ENCODE measurements around the gene OR6C3.
"Not testable (repeated sequence)": the region's sequence is repeated elsewhere in the genome, so short reads cannot be mapped to it uniquely, and the experiment has no call there.

The OR6C3 gene

GRCh38 chr12:55330446-55330845 is at the start of gene OR6C3:
Gene OR6C3, plus strand, starts transcription at chr12:55330746. Its CDS starts 955 bp downstream, at chr12:55331701.
- no peak for DNase-seq (ENCODE audit: low read depth)

GRCh38 chr12:55280991-55281390 is 49.6 kb upstream of the OR6C3 start:
- DNase-seq (ENCODE audit: low read depth), result no peak

- no peak for DNase-seq (ENCODE audit: low read depth)
These were observed 40.5 kb upstream of the OR6C3 start for GRCh38 chr12:55289999-55290398.

- no peak for DNase-seq (ENCODE audit: low read depth)
These were observed 34.1 kb upstream of the OR6C3 start, which contains the start of gene OR6C6 for GRCh38 chr12:55296469-55296868. Gene OR6C6, minus strand, starts transcription at chr12:55296569. Its CDS starts 1,337 bp downstream, at chr12:55295232.

- DNase-seq (ENCODE audit: low read depth), result no peak
These were observed 16.5 kb upstream of the OR6C3 start, which contains the start of gene OR6C1 for GRCh38 chr12:55314043-55314442. Gene OR6C1, plus strand, starts transcription at chr12:55314343. Its CDS starts 6,257 bp downstream, at chr12:55320600.

GRCh38 chr12:55320201-55320600 is 10.3 kb upstream of the OR6C3 start:
- DNase-seq (ENCODE audit: low read depth), result no peak

- not testable (repeated sequence) for DNase-seq (ENCODE audit: low read depth)
These were observed 4.7 kb upstream of the OR6C3 start for GRCh38 chr12:55325801-55326200.

- DNase-seq (ENCODE audit: low read depth), result no peak
These were observed 5.5 kb downstream of the OR6C3 start for GRCh38 chr12:55336002-55336401.

- DNase-seq (ENCODE audit: low read depth), result not testable (repeated sequence)
These were observed 24.8 kb downstream of the OR6C3 start for GRCh38 chr12:55355338-55355737.

GRCh38 chr12:55362675-55363074 is 32.1 kb downstream of the OR6C3 start, which contains the start of gene OR6C75:
Gene OR6C75, plus strand, starts transcription at chr12:55362975. Its CDS starts 2,136 bp downstream, at chr12:55365111.
- no peak for DNase-seq (ENCODE audit: low read depth)

GRCh38 chr12:55365086-55365485 is 34.5 kb downstream of the OR6C3 start:
- DNase-seq (ENCODE audit: low read depth), result no peak

GRCh38 chr12:55372521-55372920 is 42.0 kb downstream of the OR6C3 start:
- DNase-seq (ENCODE audit: low read depth), result no peak

All from stimulated activated CD8-positive, alpha-beta memory T cell treated with anti-CD3 and anti-CD28 coated beads, Interleukin-4, amount 100 ng/mL, for 24 hours (primary cell).